Measurements from ENCODE around the gene BTG2.

BTG2 gene

GRCh38 chr1:203346769-203347102 lies 41.4 kb downstream of the BTG2 start:
- TF ChIP-seq, protein P1, sequence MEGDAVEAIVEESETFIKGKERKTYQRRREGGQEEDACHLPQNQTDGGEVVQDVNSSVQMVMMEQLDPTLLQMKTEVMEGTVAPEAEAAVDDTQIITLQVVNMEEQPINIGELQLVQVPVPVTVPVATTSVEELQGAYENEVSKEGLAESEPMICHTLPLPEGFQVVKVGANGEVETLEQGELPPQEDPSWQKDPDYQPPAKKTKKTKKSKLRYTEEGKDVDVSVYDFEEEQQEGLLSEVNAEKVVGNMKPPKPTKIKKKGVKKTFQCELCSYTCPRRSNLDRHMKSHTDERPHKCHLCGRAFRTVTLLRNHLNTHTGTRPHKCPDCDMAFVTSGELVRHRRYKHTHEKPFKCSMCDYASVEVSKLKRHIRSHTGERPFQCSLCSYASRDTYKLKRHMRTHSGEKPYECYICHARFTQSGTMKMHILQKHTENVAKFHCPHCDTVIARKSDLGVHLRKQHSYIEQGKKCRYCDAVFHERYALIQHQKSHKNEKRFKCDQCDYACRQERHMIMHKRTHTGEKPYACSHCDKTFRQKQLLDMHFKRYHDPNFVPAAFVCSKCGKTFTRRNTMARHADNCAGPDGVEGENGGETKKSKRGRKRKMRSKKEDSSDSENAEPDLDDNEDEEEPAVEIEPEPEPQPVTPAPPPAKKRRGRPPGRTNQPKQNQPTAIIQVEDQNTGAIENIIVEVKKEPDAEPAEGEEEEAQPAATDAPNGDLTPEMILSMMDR (IDR thresholded peaks at IDR 0.05; ENCODE audit: low read depth, low read length, missing control alignments): no peak
- H3K4me3 ChIP-seq (replicated peaks; ENCODE audit: low read depth, low read length): no peak overlapping the region
- DNase-seq (ENCODE audit: extremely low read depth, low read depth): no peak

DNA sequence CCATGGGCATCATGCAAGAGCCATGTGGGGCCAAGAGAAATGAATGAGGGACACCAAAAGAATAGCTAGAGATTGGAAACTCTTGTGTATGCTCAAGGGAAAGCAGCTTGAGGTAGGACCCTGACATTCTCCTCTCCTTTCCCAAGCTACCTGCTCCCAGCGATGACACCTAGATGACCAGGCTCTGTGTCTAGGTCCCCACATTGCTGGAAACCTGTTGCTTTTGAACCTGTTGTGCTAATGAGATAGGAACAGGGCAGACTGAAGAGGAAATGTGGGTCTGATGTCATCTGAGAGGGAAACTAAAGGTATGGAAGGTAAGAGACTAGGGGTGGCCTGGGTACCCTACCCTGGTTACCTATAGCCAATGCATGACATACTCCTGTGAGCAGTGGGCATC lies 43.8 kb downstream of the BTG2 start:
- no peak overlapping the region for H3K4me3 ChIP-seq (replicated peaks; ENCODE audit: low read depth, low read length)
- no peak for DNase-seq (ENCODE audit: extremely low read depth, low read depth)
- TF ChIP-seq, protein P1 (IDR thresholded peaks at IDR 0.05; ENCODE audit: low read depth, low read length, missing control alignments): no peak

DNA sequence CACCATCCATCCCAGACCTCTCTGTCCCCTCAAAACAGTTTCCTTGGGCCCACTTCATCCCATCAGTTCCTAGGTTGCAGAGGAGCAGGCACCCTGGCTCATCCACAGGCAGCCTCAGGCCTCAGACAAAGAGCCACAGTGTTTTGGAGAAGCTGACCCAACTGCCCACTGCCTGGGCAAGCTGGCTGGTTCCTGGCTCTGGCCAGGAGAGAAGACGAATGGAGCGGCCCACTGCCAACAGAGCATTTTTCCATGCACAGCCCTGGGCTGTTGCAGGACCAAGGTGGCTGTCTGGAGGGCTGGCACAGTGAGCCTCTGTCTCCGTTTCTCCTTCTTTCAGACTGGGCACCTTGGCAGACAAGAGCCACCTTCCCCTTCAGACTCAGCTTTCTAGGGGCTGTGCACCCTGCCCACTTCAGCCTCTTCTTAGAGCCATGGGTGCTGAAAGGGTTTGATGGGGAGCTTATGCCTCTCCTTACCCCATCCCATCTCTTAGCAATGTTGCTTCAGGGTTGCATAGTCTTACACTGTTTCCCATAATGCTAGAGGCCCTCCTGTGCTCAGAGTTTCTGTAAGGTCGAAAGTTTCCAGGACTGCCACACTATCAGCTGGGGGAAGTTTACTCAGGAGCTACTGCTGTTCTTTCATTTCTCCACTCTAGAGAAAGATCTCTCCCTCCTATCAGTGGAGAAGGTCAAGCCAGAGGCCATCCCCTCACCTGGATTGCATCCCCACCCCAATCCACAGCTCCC lies 44.6 kb downstream of the BTG2 start:
- H3K4me3 ChIP-seq (replicated peaks; ENCODE audit: low read depth, low read length): no peak overlapping the region
- TF ChIP-seq, protein P1 (IDR thresholded peaks at IDR 0.05; ENCODE audit: low read depth, low read length, missing control alignments): no peak
- DNase-seq (ENCODE audit: extremely low read depth, low read depth): no peak

GRCh38 chr1:203351037-203351625 lies 45.8 kb downstream of the BTG2 start, which contains the start of gene FMOD:
FMOD (minus strand) TSS chr1:203351122; CDS start chr1:203348270, 2,852 bp downstream.
- DNase-seq (ENCODE audit: extremely low read depth, low read depth): no peak
- TF ChIP-seq, protein P1 (IDR thresholded peaks at IDR 0.05; ENCODE audit: low read depth, low read length, missing control alignments): no peak
- H3K4me3 ChIP-seq (replicated peaks; ENCODE audit: low read depth, low read length): no peak within 1 kb of the TSS

- TF ChIP-seq, protein P1 (IDR thresholded peaks at IDR 0.05; ENCODE audit: low read depth, low read length, missing control alignments): no peak
- DNase-seq (ENCODE audit: extremely low read depth, low read depth): no peak
- H3K4me3 ChIP-seq (replicated peaks; ENCODE audit: low read depth, low read length): no peak overlapping the region
Observed at GRCh38 chr1:203353486-203353885, 48.2 kb downstream of the BTG2 start.

- no peak overlapping the region for H3K4me3 ChIP-seq (replicated peaks; ENCODE audit: low read depth, low read length)
- no peak for DNase-seq (ENCODE audit: extremely low read depth, low read depth)
- TF ChIP-seq, protein P1 (IDR thresholded peaks at IDR 0.05; ENCODE audit: low read depth, low read length, missing control alignments): no peak
Observed at GRCh38 chr1:203354246-203354645, 48.9 kb downstream of the BTG2 start.
